ENCODE results near the gene CNKSR2.

GRCh38 chrX:21666679-21667078, 292.5 kb downstream of the CNKSR2 start:
- TF ChIP-seq MTA2 (IDR thresholded peaks at IDR 0.05; ENCODE audit: low read depth), result no peak
- no peak for TF ChIP-seq KDM1A (IDR thresholded peaks at IDR 0.05; ENCODE audit: borderline replicate concordance)
- TF ChIP-seq IRF3 (IDR thresholded peaks at IDR 0.05), result no peak
- TF ChIP-seq EZH2 (IDR thresholded peaks at IDR 0.05; ENCODE audit: borderline replicate concordance, control insufficient read depth, low read depth, low read length), result no peak
- no peak for TF ChIP-seq ZNF274 (IDR thresholded peaks at IDR 0.05; ENCODE audit: insufficient read depth, insufficient read length)
- no peak for TF ChIP-seq RFX5 (IDR thresholded peaks at IDR 0.05; ENCODE audit: low read depth, low read length)
- TF ChIP-seq, protein P1, sequence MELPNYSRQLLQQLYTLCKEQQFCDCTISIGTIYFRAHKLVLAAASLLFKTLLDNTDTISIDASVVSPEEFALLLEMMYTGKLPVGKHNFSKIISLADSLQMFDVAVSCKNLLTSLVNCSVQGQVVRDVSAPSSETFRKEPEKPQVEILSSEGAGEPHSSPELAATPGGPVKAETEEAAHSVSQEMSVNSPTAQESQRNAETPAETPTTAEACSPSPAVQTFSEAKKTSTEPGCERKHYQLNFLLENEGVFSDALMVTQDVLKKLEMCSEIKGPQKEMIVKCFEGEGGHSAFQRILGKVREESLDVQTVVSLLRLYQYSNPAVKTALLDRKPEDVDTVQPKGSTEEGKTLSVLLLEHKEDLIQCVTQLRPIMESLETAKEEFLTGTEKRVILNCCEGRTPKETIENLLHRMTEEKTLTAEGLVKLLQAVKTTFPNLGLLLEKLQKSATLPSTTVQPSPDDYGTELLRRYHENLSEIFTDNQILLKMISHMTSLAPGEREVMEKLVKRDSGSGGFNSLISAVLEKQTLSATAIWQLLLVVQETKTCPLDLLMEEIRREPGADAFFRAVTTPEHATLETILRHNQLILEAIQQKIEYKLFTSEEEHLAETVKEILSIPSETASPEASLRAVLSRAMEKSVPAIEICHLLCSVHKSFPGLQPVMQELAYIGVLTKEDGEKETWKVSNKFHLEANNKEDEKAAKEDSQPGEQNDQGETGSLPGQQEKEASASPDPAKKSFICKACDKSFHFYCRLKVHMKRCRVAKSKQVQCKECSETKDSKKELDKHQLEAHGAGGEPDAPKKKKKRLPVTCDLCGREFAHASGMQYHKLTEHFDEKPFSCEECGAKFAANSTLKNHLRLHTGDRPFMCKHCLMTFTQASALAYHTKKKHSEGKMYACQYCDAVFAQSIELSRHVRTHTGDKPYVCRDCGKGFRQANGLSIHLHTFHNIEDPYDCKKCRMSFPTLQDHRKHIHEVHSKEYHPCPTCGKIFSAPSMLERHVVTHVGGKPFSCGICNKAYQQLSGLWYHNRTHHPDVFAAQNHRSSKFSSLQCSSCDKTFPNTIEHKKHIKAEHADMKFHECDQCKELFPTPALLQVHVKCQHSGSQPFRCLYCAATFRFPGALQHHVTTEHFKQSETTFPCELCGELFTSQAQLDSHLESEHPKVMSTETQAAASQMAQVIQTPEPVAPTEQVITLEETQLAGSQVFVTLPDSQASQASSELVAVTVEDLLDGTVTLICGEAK (IDR thresholded peaks at IDR 0.05; ENCODE audit: borderline replicate concordance), result no peak
- no peak for TF ChIP-seq JUND (IDR thresholded peaks at IDR 0.05; ENCODE audit: low read depth, low read length)
- no peak for TF ChIP-seq BHLHE40 (IDR thresholded peaks at IDR 0.05; ENCODE audit: borderline replicate concordance in 1 of 2, low read depth in 2 of 2, low read length in 1 of 2)
- TF ChIP-seq, protein P2, sequence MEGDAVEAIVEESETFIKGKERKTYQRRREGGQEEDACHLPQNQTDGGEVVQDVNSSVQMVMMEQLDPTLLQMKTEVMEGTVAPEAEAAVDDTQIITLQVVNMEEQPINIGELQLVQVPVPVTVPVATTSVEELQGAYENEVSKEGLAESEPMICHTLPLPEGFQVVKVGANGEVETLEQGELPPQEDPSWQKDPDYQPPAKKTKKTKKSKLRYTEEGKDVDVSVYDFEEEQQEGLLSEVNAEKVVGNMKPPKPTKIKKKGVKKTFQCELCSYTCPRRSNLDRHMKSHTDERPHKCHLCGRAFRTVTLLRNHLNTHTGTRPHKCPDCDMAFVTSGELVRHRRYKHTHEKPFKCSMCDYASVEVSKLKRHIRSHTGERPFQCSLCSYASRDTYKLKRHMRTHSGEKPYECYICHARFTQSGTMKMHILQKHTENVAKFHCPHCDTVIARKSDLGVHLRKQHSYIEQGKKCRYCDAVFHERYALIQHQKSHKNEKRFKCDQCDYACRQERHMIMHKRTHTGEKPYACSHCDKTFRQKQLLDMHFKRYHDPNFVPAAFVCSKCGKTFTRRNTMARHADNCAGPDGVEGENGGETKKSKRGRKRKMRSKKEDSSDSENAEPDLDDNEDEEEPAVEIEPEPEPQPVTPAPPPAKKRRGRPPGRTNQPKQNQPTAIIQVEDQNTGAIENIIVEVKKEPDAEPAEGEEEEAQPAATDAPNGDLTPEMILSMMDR (IDR thresholded peaks at IDR 0.05 in 2 of 3, conservative IDR thresholded peaks at IDR 0.05 in 1 of 3; ENCODE audit: control insufficient read depth in 2 of 3, extremely low read depth in 1 of 3, insufficient read depth in 1 of 3, low read depth in 3 of 3, low read length in 3 of 3), result no peak
- no peak for TF ChIP-seq BMI1 (IDR thresholded peaks at IDR 0.05; ENCODE audit: borderline replicate concordance)

All from GM12878 (cell line).